ENCODE measurements around the gene MSANTD7.

DNA sequence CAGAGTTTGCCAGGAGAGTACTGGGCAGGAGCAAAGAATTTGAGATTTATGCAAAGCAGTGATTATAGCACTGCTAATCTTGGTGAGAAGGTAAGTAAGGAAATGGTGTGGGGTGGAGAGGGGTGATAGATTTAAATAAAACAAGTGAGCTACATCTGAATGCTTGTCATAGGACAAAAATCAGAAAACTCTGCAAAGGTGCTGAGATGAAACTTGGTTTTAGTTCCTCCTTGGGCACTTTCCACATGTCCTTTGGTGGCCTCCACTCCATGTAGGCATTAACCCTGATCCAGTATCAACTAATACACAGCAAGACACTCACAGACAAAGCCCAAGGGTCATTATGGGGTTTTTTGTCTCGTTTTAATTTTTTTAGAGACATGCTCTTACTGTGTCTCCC lies 37.7 kb upstream of the MSANTD7 start:
- TF ChIP-seq, protein P1, sequence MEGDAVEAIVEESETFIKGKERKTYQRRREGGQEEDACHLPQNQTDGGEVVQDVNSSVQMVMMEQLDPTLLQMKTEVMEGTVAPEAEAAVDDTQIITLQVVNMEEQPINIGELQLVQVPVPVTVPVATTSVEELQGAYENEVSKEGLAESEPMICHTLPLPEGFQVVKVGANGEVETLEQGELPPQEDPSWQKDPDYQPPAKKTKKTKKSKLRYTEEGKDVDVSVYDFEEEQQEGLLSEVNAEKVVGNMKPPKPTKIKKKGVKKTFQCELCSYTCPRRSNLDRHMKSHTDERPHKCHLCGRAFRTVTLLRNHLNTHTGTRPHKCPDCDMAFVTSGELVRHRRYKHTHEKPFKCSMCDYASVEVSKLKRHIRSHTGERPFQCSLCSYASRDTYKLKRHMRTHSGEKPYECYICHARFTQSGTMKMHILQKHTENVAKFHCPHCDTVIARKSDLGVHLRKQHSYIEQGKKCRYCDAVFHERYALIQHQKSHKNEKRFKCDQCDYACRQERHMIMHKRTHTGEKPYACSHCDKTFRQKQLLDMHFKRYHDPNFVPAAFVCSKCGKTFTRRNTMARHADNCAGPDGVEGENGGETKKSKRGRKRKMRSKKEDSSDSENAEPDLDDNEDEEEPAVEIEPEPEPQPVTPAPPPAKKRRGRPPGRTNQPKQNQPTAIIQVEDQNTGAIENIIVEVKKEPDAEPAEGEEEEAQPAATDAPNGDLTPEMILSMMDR (IDR thresholded peaks at IDR 0.05) = no peak
- TF ChIP-seq POLR2A (IDR thresholded peaks at IDR 0.05) = no peak

Measured in adrenal gland (tissue), 5 donors.